Astrocyte of the spinal cord (primary cell): ENCODE measurements around the gene AP1B1.

Experiments used
- DNase-seq: peaks from one replicate; pipeline ENCODE4 v3.0.0; 2011; ENCODE audit warnings: low read depth, low spot score
- H3K4me3 ChIP-seq: 2 replicates; pipeline ENCODE4 v1.5.1; 2011; ENCODE audit warnings: low read depth, mild to moderate bottlenecking, low read length, moderate library complexity
- in situ Hi-C: cut with HindIII; loops from 2 replicates; pipeline ENCODE4 v1.10.0; 2017; ENCODE audit warnings: low sequenced_read_pairs
- TF ChIP-seq, protein P1 (sequence below): IDR thresholded peaks from 2 replicates; pipeline ENCODE4 v1.5.1; 2012; ENCODE audit warnings: low read depth, mild to moderate bottlenecking, low read length, inconsistent platforms

The AP1B1 gene

DNA sequence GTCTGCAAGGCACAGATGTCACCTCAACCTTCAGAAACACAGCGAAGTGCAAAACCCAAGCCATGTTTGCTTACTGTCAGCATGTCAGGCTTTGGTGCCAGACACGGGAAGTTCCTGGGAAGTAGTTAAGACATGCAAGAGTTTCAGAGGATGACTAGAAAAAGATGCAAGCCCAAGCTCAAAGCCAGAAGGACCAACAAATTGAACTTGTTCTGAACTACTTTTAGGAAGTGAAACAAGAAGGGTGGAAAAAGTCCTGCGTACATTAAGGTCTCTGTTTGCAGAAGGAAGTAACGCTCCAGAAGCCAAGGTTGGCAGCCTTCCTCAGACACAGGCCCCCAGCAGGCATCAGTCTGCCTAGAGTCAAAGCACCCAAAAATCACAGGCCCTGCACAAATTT, 2.6 kb downstream of the AP1B1 start:
- H3K4me3 ChIP-seq, result no peak overlapping the region
- TF ChIP-seq, protein P1, sequence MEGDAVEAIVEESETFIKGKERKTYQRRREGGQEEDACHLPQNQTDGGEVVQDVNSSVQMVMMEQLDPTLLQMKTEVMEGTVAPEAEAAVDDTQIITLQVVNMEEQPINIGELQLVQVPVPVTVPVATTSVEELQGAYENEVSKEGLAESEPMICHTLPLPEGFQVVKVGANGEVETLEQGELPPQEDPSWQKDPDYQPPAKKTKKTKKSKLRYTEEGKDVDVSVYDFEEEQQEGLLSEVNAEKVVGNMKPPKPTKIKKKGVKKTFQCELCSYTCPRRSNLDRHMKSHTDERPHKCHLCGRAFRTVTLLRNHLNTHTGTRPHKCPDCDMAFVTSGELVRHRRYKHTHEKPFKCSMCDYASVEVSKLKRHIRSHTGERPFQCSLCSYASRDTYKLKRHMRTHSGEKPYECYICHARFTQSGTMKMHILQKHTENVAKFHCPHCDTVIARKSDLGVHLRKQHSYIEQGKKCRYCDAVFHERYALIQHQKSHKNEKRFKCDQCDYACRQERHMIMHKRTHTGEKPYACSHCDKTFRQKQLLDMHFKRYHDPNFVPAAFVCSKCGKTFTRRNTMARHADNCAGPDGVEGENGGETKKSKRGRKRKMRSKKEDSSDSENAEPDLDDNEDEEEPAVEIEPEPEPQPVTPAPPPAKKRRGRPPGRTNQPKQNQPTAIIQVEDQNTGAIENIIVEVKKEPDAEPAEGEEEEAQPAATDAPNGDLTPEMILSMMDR, result no peak
- DNase-seq, result no peak
- in situ Hi-C loops, result no loop called here

DNA sequence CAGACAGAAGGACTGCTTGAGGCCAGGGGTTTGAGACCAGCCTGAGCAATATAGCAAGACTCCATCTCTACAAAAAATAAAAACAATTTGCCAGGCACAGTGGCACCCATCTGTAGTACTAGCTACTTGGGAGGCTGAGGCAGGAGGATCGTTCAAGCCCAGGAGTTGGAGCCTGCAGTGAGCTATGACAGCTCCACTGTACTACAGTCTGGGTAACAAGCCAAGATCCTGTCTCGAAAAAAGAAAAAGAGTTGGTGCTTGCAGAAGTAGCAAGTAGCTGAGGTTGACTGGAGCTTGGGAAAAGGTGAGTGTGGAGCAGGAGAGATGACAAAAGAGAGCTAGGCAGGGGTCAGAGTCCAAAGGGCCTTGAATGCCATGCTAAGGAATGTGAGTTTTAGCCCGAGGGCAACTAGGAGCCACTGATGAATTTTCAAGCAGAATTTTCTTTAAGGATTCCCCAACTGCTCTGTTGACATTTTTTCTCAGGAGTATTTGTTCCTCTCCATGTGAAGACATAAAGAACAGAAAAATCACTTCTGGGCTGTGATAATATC, 3.1 kb downstream of the AP1B1 start:
- in situ Hi-C loops, result no loop called here
- H3K4me3 ChIP-seq, result no peak overlapping the region
- TF ChIP-seq, protein P1, result no peak
- DNase-seq, result no peak

DNA sequence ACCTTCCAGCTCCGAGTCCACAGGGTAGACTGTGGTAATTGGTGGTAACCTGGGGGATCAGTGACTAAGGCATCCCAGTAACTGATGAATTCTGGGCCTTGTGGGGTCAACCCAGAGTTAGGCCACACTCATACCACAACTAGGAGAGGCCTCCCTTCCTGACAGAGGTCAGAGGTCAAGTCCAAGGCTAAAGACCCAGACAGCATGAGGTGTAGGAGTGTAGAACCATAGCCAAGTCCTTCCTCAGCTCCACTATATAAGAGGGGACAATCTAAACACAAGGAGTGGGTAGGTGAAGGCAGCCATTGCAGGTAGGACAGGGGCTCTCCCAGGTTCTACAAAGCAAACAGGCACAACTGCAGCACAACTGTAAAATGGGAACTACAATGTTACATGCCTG, 4.6 kb downstream of the AP1B1 start:
- DNase-seq, result no peak
- TF ChIP-seq, protein P1, result no peak
- in situ Hi-C loops, result no loop called here
- no peak overlapping the region for H3K4me3 ChIP-seq

DNA sequence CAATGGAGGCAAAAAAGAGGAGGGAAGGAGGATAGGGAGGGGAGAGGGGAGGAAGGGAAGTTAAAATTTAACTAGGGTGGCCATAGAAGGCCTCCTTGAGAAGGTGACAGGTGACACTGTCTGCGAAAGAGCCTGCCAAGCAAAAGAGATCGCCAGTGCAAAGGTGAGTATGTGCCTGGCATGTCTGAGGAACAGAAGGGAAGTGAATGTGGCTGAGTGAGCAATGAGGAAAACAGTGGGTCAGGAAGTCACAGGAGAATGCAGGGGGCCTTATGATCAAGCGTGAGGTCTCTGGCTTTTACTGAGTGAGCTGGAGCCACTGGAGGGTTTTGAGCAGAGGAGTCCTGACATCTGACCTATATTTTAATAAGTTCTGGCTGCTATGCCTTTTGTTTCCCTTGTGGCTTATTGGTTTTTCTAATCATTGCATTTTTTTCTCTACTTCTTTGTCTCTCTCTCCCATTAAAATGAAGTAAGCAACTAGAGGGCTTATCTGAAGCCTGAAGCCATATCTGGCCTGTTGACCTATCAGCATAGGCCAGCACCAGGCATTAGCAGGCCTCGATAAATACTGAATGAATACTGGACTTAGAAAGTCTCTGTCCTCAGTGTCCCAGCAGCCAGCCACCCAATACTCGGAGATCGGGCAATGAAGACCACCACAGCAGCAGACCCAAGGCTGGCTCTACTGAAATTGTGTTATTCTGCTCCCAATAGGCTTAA, 5.6 kb downstream of the AP1B1 start:
- DNase-seq, result no peak
- H3K4me3 ChIP-seq, result no peak overlapping the region
- in situ Hi-C loops, result no loop called here
- TF ChIP-seq, protein P1, result no peak

DNA sequence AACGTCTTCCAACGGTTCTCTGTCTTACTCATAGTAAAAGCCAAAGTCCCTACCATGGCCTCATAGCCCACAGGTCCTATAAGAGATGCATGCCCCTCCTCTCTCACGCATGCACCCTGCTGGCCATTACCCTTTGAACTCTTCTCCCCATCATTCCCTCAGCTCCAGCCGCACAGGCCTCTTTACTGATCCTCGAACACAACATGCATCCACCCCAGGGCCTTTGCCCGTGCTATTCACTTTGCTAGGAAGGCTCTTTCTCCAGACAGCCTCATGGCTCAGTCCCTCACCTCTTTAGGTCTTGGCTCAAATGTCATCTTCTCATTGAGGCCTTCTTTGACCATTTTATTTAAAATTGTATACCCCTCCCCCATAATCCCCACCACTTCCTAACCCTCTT, 7.5 kb downstream of the AP1B1 start:
- H3K4me3 ChIP-seq, result no peak overlapping the region
- TF ChIP-seq, protein P1, result no peak
- in situ Hi-C loops, result no loop called here
- DNase-seq, result no peak

- in situ Hi-C loops, result no loop called here
- no peak overlapping the region for H3K4me3 ChIP-seq
- TF ChIP-seq, protein P1, result no peak
- no peak for DNase-seq
Observed at GRCh38 chr22:29380032-29380781, 8.2 kb downstream of the AP1B1 start.
